ENCODE results near the gene RPL36. TPM values are rescaled to one million over a fixed set of nuclear protein-coding genes. Genes with fewer than 3 reads are reported as not detected.
"Not testable (repeated sequence)": the region's sequence is repeated elsewhere in the genome, so short reads cannot be mapped to it uniquely, and the experiment has no call there.

Gene RPL36
- total RNA-seq, 6 experiments from 2014 or later = 712 to 903 (median 850) TPM

- Mint-ChIP-seq H3K4me1 (ENCODE audit: low read depth) (peaks cover 9% of the 10 kb centered on the region), H3K27me3 (ENCODE audit: insufficient read depth) (peaks cover 20% of the 10 kb centered on the region), H3K27ac (no peak overlapping the region), H3K9me3 (peaks cover 7% of the 10 kb centered on the region; the same call in 1 of the 2 replicates), H3K36me3 (ENCODE audit: low read depth) (peaks cover 17% of the 10 kb centered on the region), H3K4me3 (no peak overlapping the region)
- no peak for TF ChIP-seq CTCF (IDR thresholded peaks at IDR 0.05)
- no peak for DNase-seq
Observed at GRCh38 chr19:5700455-5701092, 10.5 kb downstream of the RPL36 start.

- not testable (repeated sequence) for H3K9me3 Mint-ChIP-seq; H3K27ac Mint-ChIP-seq; DNase-seq; H3K4me3 Mint-ChIP-seq; H3K4me1 Mint-ChIP-seq (ENCODE audit: low read depth)
- H3K36me3 Mint-ChIP-seq (ENCODE audit: low read depth) = peaks cover 17% of the 10 kb centered on the region
- peaks cover 19% of the 10 kb centered on the region for H3K27me3 Mint-ChIP-seq (ENCODE audit: insufficient read depth)
Observed at GRCh38 chr19:5702053-5702410, 11.9 kb downstream of the RPL36 start.

- Mint-ChIP-seq H3K4me3 (no peak overlapping the region), H3K27me3 (ENCODE audit: insufficient read depth) (peaks cover 12% of the 10 kb centered on the region), H3K9me3 (peaks cover 7% of the 10 kb centered on the region; the same call in 1 of the 2 replicates), H3K27ac (no peak overlapping the region), H3K36me3 (ENCODE audit: low read depth) (peaks cover 11% of the 10 kb centered on the region), H3K4me1 (ENCODE audit: low read depth) (peaks cover 9% of the 10 kb centered on the region)
- DNase-seq = no peak
- no peak for TF ChIP-seq CTCF (IDR thresholded peaks at IDR 0.05)
Observed at GRCh38 chr19:5703819-5704818, 14.0 kb downstream of the RPL36 start.

- Mint-ChIP-seq H3K9me3 (peaks cover 7% of the 10 kb centered on the region; the same call in 1 of the 2 replicates), H3K27ac (no peak overlapping the region), H3K4me3 (no peak overlapping the region), H3K4me1 (ENCODE audit: low read depth) (peaks cover 9% of the 10 kb centered on the region), H3K36me3 (ENCODE audit: low read depth) (peaks cover 10% of the 10 kb centered on the region), H3K27me3 (ENCODE audit: insufficient read depth) (peaks cover 12% of the 10 kb centered on the region)
- no peak for TF ChIP-seq CTCF (IDR thresholded peaks at IDR 0.05)
- DNase-seq = no peak
Observed at GRCh38 chr19:5705552-5705951, 15.5 kb downstream of the RPL36 start.

- Mint-ChIP-seq H3K36me3 (ENCODE audit: low read depth) (peaks cover 12% of the 10 kb centered on the region), H3K27ac (no peak overlapping the region), H3K27me3 (ENCODE audit: insufficient read depth) (peaks cover 10% of the 10 kb centered on the region), H3K4me3 (no peak overlapping the region), H3K9me3 (0 out of 2 replicates have a peak, but pooled peaks cover 4% of the 10 kb centered on the region), H3K4me1 (ENCODE audit: low read depth) (peaks cover 9% of the 10 kb centered on the region)
- TF ChIP-seq CTCF (IDR thresholded peaks at IDR 0.05) = no peak
- DNase-seq = no peak
Observed at GRCh38 chr19:5706876-5707573, 16.9 kb downstream of the RPL36 start.

Data from HFFc6 (cell line).